Measurements from ENCODE around the gene ANGPTL2. TPM values are rescaled to one million over a fixed set of nuclear protein-coding genes. Genes with fewer than 3 reads are reported as not detected.

The ANGPTL2 gene
- total RNA-seq, 1 experiment from 2014 or later, result 0.20 TPM

- no peak overlapping the region for H2AFZ ChIP-seq (ENCODE audit: low read depth, low read length, poor library complexity, severe bottlenecking)
- no peaks in the 10 kb centered on the region for H3K9me3 ChIP-seq (ENCODE audit: control insufficient read depth in 1 of 2, insufficient read depth in 1 of 2, low read depth in 1 of 2, low read length in 2 of 2)
- ATAC-seq (no peak), DNase-seq (ENCODE audit: low read depth, low spot score) (no peak)
- no peak for TF ChIP-seq REST (IDR thresholded peaks at IDR 0.05; ENCODE audit: low read depth)
- TF ChIP-seq SIN3A (IDR thresholded peaks at IDR 0.05; ENCODE audit: low read depth), result no peak
- TF ChIP-seq RAD21 (IDR thresholded peaks at IDR 0.05; ENCODE audit: low read depth), result no peak
- no peak for TF ChIP-seq SRF (IDR thresholded peaks at IDR 0.05; ENCODE audit: low read depth)
- no peak for TF ChIP-seq EZH2 (IDR thresholded peaks at IDR 0.05)
- no peak for TF ChIP-seq MAX (IDR thresholded peaks at IDR 0.05)
- TF ChIP-seq ELF1 (IDR thresholded peaks at IDR 0.05; ENCODE audit: borderline replicate concordance, low read depth), result no peak
- TF ChIP-seq ATF3 (IDR thresholded peaks at IDR 0.05), result no peak
- TF ChIP-seq CTCF (IDR thresholded peaks at IDR 0.05 in 2 of 3, conservative IDR thresholded peaks at IDR 0.05 in 1 of 3; ENCODE audit: borderline replicate concordance in 1 of 3, insufficient read depth in 1 of 3, low read depth in 2 of 3, low read length in 2 of 3), result no peak
- no peak for TF ChIP-seq ZNF274 (IDR thresholded peaks at IDR 0.05; ENCODE audit: low read depth, low read length)
- TF ChIP-seq FOSL1 (IDR thresholded peaks at IDR 0.05; ENCODE audit: low read depth), result no peak
- TF ChIP-seq SP1 (IDR thresholded peaks at IDR 0.05; ENCODE audit: low read depth), result no peak
- no peak for TF ChIP-seq CEBPB (IDR thresholded peaks at IDR 0.05; ENCODE audit: low read depth)
- no peak for TF ChIP-seq EZH2phosphoT487 (IDR thresholded peaks at IDR 0.05; ENCODE audit: borderline replicate concordance)
- no peak for TF ChIP-seq TCF7L2 (IDR thresholded peaks at IDR 0.05; ENCODE audit: borderline replicate concordance, extremely low read depth, insufficient read depth, insufficient read length)
- POLR2A ChIA-PET, result no interaction called here
- H3K27me3 ChIP-seq (ENCODE audit: insufficient read depth, low read length), result no peaks in the 10 kb centered on the region
- H3K9ac ChIP-seq (ENCODE audit: low read length), result no peak overlapping the region
- no peaks in the 10 kb centered on the region for H3K9me2 ChIP-seq (ENCODE audit: insufficient read depth)
- intact Hi-C loops (cut with micrococcal nuclease), result no loop called here
- H3K4me3 ChIP-seq (replicated peaks in 1 of 2; ENCODE audit: low read depth in 1 of 2, low read length in 2 of 2), result no peak overlapping the region
- H4K20me1 ChIP-seq (ENCODE audit: insufficient read depth), result no peaks in the 10 kb centered on the region
- no peaks in the 10 kb centered on the region for H3K79me2 ChIP-seq (ENCODE audit: insufficient read depth, low read length)
- no peak overlapping the region for H3K4me2 ChIP-seq (ENCODE audit: low read length)
- H3K36me3 ChIP-seq (ENCODE audit: control insufficient read depth in 1 of 2, insufficient read depth in 2 of 2, low read length in 2 of 2), result no peaks in the 10 kb centered on the region
- RAD21 ChIA-PET (ENCODE audit: low non-redundant PET in 1 of 2, low total read pairs in 2 of 2, uncharacterized antibody in 2 of 2, unreplicated experiment in 2 of 2), result no interaction called here
- H3K27ac ChIP-seq (ENCODE audit: low read depth, low read length), result no peak overlapping the region
- no peaks in the 10 kb centered on the region for H3K4me1 ChIP-seq (ENCODE audit: control insufficient read depth in 1 of 2, insufficient read depth in 2 of 2, low read length in 2 of 2)
- BruUV-seq (replicated peaks), result no TSS peak
- CTCF ChIA-PET, result no interaction called here
Observed at GRCh38 chr9:127090341-127090985, 32.0 kb downstream of the ANGPTL2 start.

Measured in HCT116 (cell line).